PC-3 (cell line): ENCODE data around the gene SMIM5. TPM values are rescaled to one million over a fixed set of nuclear protein-coding genes. Genes with fewer than 3 reads are reported as not detected.

Experiments
- ATAC-seq: fragments of 200-7000 bp; cut with Tn5 transposase; 2 replicates; pipeline ENCODE4 v1.9.1; 2020; ENCODE audit warnings: mild to moderate bottlenecking, moderate library complexity
- BruUV-seq: library from RNA; stranded (reverse); fragments of 400-500 nt; replicated peaks from 2 replicates; lab custom pipeline; 2021; lab: Mats Ljungman, UMichigan
- CTCF ChIA-PET: fragments of 300-600 bp; sonication (Branson Sonifier 250); formaldehyde crosslinking; loops from one replicate; lab custom pipeline; 2022; ENCODE audit warnings: antibody characterized with exemption; lab: Charles Lee
- POLR2A ChIA-PET: fragments of 300-600 bp; sonication (Branson Sonifier 250); formaldehyde crosslinking; loops from one replicate; lab custom pipeline; 2022; ENCODE audit warnings: antibody characterized with exemption; ENCODE audit not compliant: unreplicated experiment; lab: Charles Lee
- DNase-seq: peaks from one replicate; pipeline ENCODE4 v3.0.0-alpha.2; 2015
- H2AFZ ChIP-seq: fragments of 300-600 bp; sonication (generic); 2 replicates; pipeline ENCODE4 v1.6.0; 2016; ENCODE audit warnings: antibody characterized with exemption, low read length
- H3F3A ChIP-seq: fragments of 300-600 bp; sonication (generic); one replicate; pipeline ENCODE4 v1.6.0; 2017; ENCODE audit warnings: antibody characterized with exemption, low read length, control low read depth, mild to moderate bottlenecking; ENCODE audit not compliant: unreplicated experiment
- H3K27ac ChIP-seq: fragments of 300-600 bp; sonication (generic); 2 replicates; pipeline ENCODE4 v1.5.1; 2016; ENCODE audit warnings: mild to moderate bottlenecking, low read length
- H3K27me3 ChIP-seq: fragments of 300-600 bp; sonication (generic); 2 replicates; pipeline ENCODE4 v1.6.1; 2016; ENCODE audit warnings: low read length, mixed read lengths
- H3K36me3 ChIP-seq: fragments of 300-600 bp; sonication (generic); 2 replicates; pipeline ENCODE4 v1.6.1; 2016; ENCODE audit warnings: low read depth, mixed run types, low read length, mixed read lengths
- H3K4me1 ChIP-seq: fragments of 300-600 bp; sonication (generic); 2 replicates; pipeline ENCODE4 v1.5.1; 2016; ENCODE audit warnings: low read length; ENCODE audit not compliant: insufficient read depth
- H3K4me2 ChIP-seq: fragments of 300-600 bp; sonication (generic); 2 replicates; pipeline ENCODE4 v1.6.0; 2016; ENCODE audit warnings: low read length
- H3K4me3 ChIP-seq: fragments of 300-600 bp; sonication (generic); 2 replicates; pipeline ENCODE4 v1.5.1; 2016; ENCODE audit warnings: mild to moderate bottlenecking, low read length, mixed read lengths
- H3K79me2 ChIP-seq: fragments of 300-600 bp; sonication (generic); 2 replicates; pipeline ENCODE4 v1.6.1; 2017; ENCODE audit warnings: low read length, mixed read lengths
- H3K9ac ChIP-seq: fragments of 300-600 bp; sonication (generic); 2 replicates; pipeline ENCODE4 v1.6.0; 2016; ENCODE audit warnings: mild to moderate bottlenecking, low read length
- H3K9me2 ChIP-seq: fragments of 300-600 bp; sonication (generic); replicated peaks from 2 replicates; pipeline ENCODE4 v1.6.1; 2016; ENCODE audit warnings: mixed run types, low read length, mixed read lengths
- H3K9me3 ChIP-seq: fragments of 300-600 bp; sonication (generic); 2 replicates; pipeline ENCODE4 v1.6.1; 2016; ENCODE audit warnings: low read length, mixed read lengths
- H4K20me1 ChIP-seq: fragments of 300-600 bp; sonication (generic); 2 replicates; pipeline ENCODE4 v1.6.1; 2016; ENCODE audit warnings: low read length, mixed read lengths
- CTCF ChIP-seq: fragments of 300-600 bp; sonication (generic); conservative IDR thresholded peaks from 2 replicates; pipeline ENCODE4 v1.5.1; 2017; ENCODE audit warnings: antibody characterized with exemption, low read depth, mild to moderate bottlenecking, low read length
- EZH2 ChIP-seq: fragments of 300-600 bp; sonication (generic); IDR thresholded peaks from one replicate; pipeline ENCODE4 v1.6.1; 2017; ENCODE audit warnings: antibody characterized with exemption, mild to moderate bottlenecking, low read length; ENCODE audit not compliant: unreplicated experiment
- EZH2phosphoT487 ChIP-seq: fragments of 300-600 bp; sonication (generic); IDR thresholded peaks from 2 replicates; pipeline ENCODE4 v1.6.1; 2018; ENCODE audit warnings: mild to moderate bottlenecking, antibody characterized with exemption, low read length, borderline replicate concordance
- intact Hi-C: fragments of 100-400 bp; cut with micrococcal nuclease; formaldehyde crosslinking; loops from 2 replicates; pipeline ENCODE4 v1.9.0; 2023
- total RNA-seq: library from RNA; depleted of rRNA; stranded (reverse); fragments of >200 nt; gene quantifications from 2 replicates; pipeline ENCODE4 v1.2.3, GENCODE V29; 2014

SMIM5 gene
- total RNA-seq, 1 experiment from 2014 or later, result 2.3 TPM

DNA sequence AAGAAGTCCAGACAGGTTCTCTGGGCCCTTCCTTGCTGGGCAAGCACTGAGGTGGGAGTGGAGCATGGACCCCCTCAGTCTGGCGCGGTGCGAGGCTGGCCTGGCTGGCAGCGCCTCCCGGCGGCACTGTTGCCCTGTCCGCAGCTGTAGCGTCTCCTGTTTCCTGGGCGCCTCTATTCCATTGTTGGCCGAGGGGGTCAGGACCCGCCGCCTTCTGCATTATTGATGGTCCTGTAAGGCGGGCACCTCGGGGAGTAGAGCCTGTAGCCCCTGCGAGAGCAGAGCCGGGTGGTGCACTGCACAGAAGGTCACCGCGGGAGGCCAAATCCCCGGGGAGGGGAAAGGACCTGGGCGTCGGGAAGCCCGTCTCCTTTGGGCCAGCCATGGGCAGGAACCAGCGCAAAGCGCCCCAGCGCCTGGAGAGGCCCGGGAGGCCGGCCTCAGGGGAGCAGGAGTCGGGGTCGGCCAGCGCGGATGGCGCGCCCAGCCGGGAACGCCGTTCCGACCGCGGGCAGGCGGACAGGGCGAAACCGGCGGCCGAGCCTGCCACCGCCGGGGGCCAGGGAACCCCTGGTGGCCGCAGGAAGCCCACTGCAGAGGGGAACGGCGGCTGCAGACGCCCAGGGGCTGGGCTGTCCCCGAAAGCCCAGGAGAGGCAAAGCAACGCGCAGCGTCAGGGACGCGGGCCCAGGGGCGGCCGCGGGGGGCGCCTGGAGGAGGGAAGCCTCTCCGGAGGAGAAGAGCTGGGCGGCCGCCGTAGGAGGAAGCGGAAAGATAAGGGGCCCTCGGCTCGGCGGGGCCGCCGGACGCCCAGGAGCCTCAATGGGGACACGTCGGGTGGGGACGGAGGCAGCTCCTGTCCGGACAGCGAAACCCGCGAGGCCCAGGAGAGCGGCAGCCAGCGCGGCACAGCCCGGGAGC, 45.3 kb upstream of the SMIM5 start, which contains the start of gene MYO15B:
Gene MYO15B, plus strand, starts transcription at position 126 of the 921 bp plus-strand sequence. Its CDS starts 258 bp downstream, at position 384.
- Histone ChIP-seq H3F3A (no peaks in the 10 kb centered on the region), H3K36me3 (no peaks in the 10 kb centered on the region), H3K9me3 (no peaks in the 10 kb centered on the region), H3K79me2 (no peaks in the 10 kb centered on the region), H3K4me1 (peaks cover 10% of the 10 kb centered on the region), H3K4me2 (peak within 1 kb of the TSS; percentile 88), H2AFZ (peak within 1 kb of the TSS; percentile 81), H3K9ac (peak within 1 kb of the TSS; percentile 17; the same call in 1 of the 2 replicates), H3K4me3 (peak within 1 kb of the TSS; percentile 54; the same call in 1 of the 2 replicates), H3K27ac (no peak within 1 kb of the TSS), H3K27me3 (no peaks in the 10 kb centered on the region), H4K20me1 (no peaks in the 10 kb centered on the region), H3K9me2 (no peaks in the 10 kb centered on the region)
- ChIA-PET POLR2A (interaction anchor here (0.6 kb wide), 1 partner anchor 12 kb away, joined by 3 read pairs; no protein-coding TSS in a partner anchor), CTCF (no interaction called here)
- TF ChIP-seq EZH2phosphoT487, result no peak
- no peak for TF ChIP-seq EZH2
- no peak for TF ChIP-seq CTCF
- no TSS peak for BruUV-seq
- intact Hi-C loops, result loop anchor here (2.0 to 10.0 kb wide), 3 partner anchors 61 to 163 kb away; partner anchors contain the start of gene CASKIN2
- ATAC-seq (no peak), DNase-seq (no peak)

DNA sequence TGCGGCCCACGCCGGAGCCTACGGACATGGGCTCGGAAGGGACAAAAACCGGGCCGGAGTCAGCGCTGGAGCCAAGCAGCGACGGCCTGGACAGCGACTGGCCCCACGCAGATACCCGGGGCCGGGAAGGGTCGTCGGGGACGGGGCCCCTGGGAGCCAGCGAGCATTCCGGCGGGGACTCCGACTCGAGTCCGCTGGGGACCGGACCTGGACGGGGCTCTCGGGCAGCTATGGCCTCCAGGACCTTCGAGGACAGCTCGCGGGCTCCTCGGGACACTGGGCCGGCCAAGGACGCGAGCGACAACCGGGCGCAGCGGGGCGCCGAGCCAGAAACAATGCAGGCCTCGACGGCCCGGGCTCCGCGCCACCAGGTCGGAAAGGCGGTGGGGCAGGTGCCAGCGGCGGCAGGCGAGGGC, 44.6 kb upstream of the SMIM5 start:
- TF ChIP-seq EZH2 (no peak), EZH2phosphoT487 (no peak), CTCF (no peak)
- no TSS peak for BruUV-seq
- POLR2A ChIA-PET, result no interaction called here
- intact Hi-C loops, result loop anchor here (1.0 to 10.0 kb wide), 4 partner anchors 45 to 164 kb away; partner anchors contain the start of genes CASKIN2 and SMIM5
- Histone ChIP-seq H3K79me2 (no peaks in the 10 kb centered on the region), H3K9me3 (no peaks in the 10 kb centered on the region), H3K27ac (no peak overlapping the region), H3K36me3 (no peaks in the 10 kb centered on the region), H3K9ac (peak overlapping the region; percentile 17; the same call in 1 of the 2 replicates), H3K9me2 (no peaks in the 10 kb centered on the region), H3K27me3 (no peaks in the 10 kb centered on the region), H3K4me2 (peak overlapping the region; percentile 88), H3K4me3 (peak overlapping the region; percentile 54), H3K4me1 (peaks cover 10% of the 10 kb centered on the region), H3F3A (no peaks in the 10 kb centered on the region), H4K20me1 (no peaks in the 10 kb centered on the region), H2AFZ (peak overlapping the region; percentile 81)
- ATAC-seq (peak; percentile 4), DNase-seq (no peak)
- CTCF ChIA-PET, result no interaction called here
